Peyer's patch (tissue), 4 donors: ENCODE results near the gene CLEC2D.
"Not testable (repeated sequence)": the region's sequence is repeated elsewhere in the genome, so short reads cannot be mapped to it uniquely, and the experiment has no call there.

Experiments
- CTCF ChIP-seq, 6 experiments: fragments of 450-650 bp in 4 of 6; fragments of 200-600 bp in 2 of 6; sonication (generic) in 1 of 6; IDR thresholded peaks; one replicate each; pipeline ENCODE4 v1.5.1; 2017 to 2019; ENCODE audit warnings: antibody characterized with exemption in 6 of 6, mild to moderate bottlenecking in 3 of 6, moderate library complexity in 1 of 6
- POLR2A ChIP-seq, 2 donors: fragments of 450-650 bp; IDR thresholded peaks; one replicate each; pipeline ENCODE4 v1.5.1; 2017; ENCODE audit warnings: antibody characterized with exemption in 2 of 2, mild to moderate bottlenecking in 2 of 2, moderate library complexity in 2 of 2

- TF ChIP-seq CTCF, POLR2A (IDR thresholded peaks at IDR 0.05): not testable (repeated sequence)
These were observed 26.1 kb downstream of the CLEC2D start for GRCh38 chr12:9695661-9696060.
